DMS53 treated with DMSO at 0.1 percent for 48 hours (cell line): ENCODE results near the gene FUT7.
A peak's percentile ranks its signal among the peaks of the same experiment; 100 is the strongest.

Experiments used
- DNase-seq: peaks from one replicate; lab custom pipeline; 2025; ENCODE audit not compliant: unreplicated experiment; lab: John Stamatoyannopoulos, UW

The FUT7 gene

DNA sequence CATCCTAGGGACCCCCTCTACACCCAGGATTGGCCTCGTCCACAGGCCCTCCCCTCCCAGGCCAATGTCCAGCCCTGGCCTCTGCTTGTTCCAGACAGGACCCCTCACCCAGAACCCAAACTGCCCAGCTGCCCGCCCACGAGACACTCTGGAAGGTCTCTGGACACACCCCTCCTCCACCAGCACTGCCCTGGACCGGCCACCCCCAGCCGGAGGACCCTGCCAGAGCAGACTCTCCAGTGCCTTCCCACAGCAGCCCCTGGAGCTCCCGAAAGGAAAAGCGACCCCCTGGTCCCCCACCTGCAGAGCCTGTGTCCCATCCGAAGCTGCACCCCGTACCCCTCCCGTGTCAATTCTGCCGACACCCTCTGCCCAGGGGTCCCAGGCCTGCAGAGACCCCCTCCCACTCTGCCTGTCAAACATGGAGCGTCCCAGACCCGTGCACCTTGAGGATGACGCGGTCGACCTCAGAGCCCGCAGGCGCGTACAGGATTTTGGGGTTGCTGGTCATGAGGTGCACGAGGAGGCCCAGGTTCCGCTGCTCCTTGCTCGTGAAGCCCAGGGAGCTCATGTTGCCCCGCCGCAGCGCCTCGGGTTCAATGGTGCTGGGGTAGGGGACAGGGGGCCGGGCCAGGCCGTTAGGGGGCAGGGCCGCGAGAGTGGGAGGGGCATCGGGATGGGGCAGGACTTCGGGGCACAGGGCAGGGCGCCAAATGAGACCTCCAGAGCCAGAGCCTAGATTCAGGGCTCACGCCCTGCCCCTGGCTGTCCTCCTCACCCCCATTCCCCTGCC lies 11.8 kb downstream of the FUT7 start:
- no peak for DNase-seq

DNA sequence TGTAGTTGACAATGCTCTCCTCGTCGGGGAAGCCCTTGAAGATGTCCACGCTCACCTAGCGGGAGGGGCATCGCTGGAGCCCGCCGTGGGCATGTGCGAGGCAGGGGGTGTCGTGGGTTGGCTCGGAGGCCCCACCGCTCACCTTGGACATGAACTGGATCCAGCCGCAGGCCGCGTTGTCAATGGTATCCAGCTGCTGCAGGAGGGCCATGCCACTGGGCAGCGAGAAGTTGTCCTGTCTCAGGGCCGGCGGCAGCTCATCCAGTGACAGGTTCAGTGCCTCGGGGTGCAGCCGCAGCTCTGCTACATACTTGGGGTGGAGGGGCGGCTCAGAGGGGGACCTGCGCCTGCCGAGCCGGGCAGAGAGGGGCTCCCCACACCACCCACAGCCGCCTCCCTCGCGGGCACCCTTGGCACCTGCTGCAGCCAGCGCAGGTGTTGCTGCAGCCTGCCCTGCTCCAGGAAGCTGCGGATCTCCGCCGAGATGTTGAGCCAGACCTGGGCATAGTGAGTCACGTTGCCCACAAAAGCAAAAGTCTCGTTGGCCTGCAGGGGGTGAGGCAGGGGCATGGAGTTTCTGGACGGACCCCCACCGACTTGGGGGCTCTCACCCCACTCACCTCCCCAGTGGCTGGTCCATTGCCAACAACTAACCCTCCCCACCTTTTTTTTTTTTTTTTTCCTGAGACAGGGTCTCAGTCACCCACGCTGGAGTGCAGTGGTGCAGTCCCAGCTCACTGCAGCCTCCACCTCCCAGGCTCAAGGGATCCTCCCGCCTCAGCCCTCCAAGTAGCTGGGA lies 12.9 kb downstream of the FUT7 start:
- no peak for DNase-seq

DNA sequence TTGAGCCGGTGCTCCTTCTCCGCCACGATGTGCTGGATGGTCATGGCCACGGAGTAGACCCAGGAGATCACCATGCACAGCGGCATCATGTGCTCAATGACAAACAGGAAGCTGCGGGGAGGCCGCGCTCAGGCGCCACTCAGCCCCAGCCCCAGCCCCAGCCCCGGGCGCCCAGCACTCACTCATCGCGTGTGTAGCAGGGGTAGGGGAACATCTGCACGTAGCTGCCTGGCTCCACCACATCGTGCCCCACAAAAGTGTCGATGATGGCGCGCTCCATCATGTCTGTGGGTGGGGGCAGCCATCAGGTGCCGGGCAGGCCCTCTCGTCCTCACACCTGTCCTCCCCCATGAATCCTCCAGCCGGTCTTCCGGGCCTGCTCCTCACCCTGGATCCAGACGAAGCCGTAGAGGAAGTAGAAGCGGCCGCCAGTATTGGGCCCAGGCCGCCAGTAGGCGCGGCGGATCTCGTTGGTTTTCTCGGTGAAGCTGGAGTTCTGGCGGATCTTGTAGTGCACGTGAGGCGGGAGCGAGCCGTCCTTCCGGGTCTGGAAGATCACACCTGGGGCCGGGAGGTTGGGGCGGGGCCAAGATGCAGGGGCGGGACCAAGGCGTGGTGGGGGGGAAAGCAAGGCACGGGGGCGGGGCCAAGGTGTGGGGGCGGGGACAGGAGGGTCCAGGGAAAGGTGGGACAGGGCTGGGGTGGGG lies 13.9 kb downstream of the FUT7 start:
- no peak for DNase-seq

DNA sequence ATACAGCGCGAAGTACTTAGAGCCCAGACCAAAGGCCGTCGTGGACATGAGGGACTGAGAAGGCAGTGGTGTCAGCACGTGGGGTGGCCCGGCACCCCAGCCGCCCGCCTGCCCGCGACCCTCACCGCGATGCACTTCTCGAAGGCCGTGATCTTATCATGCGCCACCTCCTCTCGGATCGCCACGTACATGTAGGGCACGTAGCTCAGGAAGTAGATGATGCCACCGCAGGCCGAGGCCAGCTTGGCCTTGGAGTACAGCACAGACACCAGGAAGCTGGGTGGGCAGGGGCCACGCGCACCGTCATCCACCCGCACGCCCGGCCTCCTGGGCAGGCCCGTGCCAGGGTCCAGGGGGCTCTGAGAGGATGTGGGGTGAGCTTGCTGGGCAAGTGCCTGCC lies 14.8 kb downstream of the FUT7 start:
- no peak for DNase-seq

DNA sequence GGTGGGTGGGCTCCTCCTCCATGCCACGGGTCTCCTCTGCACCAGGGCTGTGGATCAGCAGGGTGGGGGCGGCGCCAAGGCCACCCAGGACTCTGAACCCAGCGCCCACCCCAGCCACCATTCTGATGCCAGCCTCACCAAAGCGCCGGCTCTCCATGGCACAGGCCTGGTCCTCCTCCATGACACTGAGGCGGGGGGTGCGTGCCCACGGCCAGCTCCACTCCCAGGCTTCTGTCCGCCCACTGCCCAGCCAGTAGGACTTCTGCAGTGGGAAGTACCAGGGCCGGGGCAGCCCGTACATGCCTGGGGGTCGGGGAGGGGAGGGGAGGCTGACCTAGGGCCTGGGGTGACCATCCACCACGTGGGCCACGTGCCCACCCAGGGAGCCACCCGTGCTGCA lies 15.5 kb downstream of the FUT7 start:
- DNase-seq = no peak

DNA sequence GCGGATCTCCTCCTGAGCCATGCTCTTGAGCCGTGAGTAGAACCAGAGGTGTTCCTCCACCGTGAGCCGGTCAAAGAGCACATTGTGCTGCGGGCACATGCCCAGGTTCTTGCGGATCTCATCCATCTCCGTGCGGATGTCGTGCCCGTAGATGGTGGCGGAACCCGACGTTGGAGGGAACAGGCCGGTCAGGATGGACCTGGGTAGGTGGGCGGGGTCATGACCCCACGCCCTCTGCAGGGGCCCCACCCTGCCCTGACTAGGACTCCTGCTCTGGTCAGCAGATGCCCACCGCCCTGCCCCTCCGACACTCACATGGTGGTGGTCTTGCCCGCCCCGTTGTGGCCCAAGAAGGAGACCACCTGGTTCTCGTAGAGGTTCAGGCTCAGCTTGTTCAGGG lies 15.9 kb downstream of the FUT7 start:
- no peak for DNase-seq

DNA sequence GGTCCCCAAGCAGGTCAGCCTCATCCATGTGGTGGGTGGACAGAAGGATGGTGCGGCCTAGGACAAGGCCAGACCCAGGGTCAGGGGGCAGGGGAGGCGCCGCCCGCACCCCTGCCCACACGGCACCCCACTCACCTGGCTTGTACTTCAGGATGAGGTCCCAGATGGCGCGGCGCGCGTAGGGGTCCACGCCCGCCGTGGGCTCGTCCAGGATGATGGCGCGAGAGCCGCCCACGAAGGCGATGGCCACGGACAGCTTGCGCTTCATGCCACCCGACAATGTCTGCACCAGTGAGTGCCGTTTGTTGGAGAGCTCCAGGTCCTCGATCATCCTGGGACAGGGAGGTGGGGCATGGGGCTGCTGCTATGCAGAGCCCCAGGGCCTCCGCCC lies 16.4 kb downstream of the FUT7 start:
- no peak for DNase-seq

DNA sequence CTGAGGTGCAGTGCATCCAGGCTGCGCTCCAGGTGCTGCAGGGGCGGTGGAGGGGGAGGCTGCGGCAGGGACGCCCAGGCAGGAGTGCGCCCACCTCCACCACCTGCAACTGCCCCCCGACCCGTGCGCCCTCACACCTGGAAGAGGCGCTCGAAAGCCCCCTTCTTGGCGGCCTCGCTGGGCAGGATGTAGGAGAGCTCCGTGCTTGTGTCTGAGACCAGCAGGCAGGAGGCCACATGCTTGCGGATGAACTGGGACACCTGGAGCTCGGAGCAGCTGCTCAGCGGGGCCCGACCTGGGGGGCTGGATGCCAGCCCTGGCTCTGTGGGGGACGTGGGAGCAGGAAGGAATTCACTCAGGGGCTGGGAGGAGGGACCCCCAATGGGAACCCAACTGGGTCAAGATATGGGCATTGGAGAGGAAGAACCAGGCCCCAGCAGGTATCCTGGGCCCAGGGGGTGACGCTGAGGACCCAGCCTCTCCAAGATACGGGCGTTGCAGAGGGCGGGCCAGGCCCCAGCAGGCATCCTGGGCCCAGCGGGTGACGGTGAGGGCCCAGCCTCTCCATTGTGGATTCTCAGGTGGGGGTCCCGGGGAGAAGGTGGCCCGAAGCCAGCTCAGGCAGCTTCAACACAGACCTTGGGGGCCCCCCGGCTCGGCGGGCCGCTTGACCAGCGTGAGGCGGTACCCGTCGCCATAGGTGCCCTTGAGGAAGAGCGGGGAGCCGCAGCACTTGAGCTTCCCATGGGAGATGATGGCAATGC lies 16.9 kb downstream of the FUT7 start:
- DNase-seq = no peak

DNA sequence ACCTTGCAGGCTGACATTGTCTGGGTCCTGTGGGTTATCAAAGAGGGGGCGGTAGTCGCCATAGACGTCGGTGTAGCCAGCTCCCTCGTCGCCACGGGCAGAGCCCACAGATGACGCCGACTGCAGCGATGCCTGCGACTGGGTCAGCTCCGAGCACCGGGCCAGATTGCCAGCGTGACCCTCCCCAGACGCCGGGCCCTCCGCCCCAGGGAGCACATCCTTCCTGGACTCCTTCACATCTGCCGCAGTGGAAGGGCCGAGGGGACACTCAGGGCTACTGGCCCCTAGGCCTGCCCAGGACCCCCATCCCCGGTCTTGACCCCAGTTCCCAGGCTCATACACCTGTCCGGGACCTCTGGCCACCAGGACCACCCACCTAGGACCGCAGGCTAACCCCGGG lies 17.7 kb downstream of the FUT7 start:
- DNase-seq = no peak

DNA sequence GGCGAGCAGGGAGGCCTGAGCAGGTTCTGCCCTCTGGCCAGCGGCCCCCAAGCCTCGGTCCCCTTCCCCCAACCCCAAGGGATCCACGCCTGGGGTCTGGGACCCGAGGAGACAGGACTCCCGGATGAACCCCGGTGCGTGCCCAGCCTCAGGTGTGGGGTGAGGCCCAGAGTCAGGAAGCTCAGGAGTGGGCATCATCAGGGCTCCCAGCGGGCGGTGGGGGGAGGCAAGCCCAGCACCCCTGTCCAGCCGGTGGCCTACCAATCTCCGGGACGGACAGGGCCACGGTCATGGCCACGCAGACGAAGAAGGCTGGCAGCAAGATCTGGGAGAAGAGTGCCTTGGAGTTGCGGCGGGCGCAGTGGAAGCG lies 18.3 kb downstream of the FUT7 start:
- no peak for DNase-seq

DNA sequence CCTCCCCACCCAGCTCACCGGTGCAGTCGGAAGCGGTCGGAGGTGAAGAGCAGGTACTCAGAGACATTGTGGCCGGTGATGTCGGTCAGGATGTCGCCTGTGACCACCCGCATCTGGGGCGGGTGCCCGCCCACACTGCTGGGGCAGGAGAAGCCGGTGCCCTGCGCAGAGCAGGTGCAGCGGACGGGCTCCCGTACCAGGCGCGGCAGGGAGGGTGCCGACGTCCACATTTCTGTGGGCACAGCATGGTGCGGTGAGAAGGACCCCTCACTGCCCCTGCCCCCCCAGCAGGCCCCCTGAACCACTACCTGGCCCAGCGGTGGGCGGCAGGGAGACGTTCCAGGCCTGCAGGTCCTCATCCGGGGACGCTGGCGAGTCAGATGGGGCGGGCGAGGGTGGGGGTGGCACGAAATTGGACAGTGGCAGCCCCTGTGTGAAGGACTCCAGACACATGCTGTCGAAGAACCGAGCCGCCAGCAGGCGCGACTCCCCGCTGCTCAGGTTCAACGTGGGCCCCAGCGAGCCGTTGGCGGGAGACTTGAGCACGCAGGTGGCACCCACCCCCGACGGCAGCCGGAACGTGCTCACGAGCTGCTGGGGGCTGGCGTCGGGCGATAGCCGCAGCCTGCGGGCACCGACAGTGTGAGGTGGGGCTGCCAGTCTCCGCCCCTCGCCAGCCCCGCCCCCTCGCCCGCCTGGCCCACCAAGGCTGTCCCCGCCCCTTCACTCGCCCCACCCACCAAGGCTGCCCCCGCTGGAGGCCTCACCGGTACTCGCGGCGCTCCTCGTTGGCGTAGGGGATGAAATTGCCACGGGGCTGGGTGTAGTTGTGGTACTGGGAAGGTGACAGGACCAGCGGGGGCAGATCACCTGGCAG lies 19.0 kb downstream of the FUT7 start:
- DNase-seq = no peak

DNA sequence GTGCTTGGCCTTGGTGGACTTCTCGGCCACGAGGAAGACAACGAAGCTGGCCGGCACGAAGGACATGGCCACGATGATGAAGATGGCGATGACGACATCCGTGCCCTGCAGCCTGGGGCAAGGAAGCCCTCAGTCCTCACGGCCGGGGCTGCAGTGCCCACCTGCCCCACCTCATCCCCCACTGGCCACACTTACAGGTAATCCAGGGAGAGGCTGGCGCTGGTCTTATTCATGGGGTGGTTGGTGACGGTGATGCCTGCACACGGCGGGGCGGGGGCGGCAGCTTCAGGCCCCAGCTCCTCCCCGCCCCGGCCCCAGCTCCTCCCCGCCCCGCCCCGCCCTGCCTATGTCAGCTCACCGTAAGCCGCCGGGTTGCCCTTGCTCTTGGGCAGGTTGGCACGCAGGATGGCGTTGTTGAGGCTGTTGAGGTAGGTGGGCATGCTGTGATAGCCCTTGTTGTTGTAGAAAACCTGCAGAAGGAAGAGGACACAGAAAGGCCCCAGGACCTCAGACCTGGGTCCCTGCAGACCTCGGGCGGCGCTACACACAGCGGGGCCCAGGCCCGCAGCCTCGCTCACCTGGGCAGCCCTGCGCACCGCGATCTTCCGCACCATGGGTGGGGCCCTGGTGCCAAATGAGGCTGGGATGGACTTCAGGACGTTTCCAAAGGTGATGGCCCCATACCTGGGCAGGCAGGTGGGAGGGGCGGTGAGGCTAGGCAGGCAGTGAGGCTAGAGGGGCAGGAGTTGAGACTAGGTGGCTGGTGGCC lies 19.8 kb downstream of the FUT7 start:
- no peak for DNase-seq

DNA sequence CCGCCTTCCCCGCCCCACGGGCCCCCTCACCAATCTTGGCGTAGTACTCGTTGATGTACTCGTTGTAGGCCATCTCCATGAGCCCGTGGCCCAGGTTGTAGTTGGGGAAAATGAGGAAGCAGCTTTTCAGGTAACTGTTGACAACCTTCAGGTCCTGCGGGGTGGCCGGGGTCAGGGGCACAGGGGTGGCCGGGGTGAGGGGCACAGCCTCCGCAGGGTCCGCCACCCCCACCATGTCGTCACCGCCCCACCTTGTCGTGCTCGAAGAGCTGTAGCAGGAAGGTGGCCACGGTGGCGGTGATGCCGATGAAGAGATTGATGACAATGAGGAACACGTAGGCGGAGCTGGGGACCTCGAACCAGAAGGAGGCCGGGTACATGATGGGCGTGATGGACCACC lies 20.7 kb downstream of the FUT7 start:
- DNase-seq = no peak

DNA sequence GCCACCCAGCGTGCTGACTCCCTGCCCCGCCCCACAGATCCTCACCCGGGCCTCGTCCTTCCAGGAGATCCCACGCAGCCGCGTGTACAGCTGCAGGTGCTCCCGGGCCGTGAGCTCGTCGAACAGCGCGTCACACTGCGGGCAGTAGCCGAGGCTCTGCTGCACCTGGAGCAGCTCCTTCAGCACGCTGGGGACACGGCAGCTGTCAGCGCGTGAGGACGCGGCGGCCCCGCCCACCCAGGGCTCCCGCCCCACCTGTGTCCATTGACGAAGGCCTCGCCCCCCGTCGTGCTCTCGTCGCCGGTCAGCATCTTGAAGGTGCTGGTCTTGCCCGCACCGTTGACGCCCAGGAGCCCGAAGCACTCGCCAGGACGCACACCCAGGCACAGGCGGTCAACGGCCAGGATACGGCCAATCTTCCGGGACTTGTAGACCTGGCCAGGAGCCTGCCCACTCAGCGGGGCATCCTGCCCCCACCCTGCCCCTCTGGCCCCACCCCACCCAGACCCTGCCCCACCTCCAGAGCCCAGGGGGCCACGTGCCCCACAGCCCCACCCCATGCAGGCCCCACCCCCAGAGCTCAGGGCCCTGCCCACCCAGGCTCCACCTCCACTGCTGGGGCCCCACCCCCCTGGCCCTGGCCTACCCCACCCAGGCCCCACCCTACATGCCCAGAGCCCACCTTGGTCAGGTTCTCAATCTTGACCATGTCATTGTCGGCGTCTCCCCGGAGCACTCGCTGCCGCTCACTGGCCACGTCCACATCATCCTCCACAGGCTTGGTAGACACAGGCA lies 21.8 kb downstream of the FUT7 start:
- no peak for DNase-seq

DNA sequence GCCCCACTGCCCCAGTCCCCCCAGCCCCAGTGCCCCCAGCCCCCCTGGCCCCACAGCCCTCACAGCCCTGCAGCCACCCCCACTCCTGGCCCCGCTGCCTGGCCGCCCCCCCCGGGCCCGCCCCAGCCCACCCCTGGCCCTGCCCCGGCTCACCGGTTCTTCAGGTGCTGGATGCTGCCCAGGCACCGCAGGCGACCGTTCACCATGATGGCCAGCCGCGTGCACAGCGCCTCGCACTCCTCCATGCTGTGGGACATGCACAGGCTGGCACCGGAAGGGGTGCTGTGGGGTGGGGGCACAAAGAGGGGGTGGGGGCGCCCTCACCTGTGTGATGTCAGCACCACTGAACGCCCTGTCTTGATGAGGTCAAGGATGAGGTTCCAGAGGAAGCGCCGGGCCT lies 22.7 kb downstream of the FUT7 start:
- DNase-seq = no peak

DNA sequence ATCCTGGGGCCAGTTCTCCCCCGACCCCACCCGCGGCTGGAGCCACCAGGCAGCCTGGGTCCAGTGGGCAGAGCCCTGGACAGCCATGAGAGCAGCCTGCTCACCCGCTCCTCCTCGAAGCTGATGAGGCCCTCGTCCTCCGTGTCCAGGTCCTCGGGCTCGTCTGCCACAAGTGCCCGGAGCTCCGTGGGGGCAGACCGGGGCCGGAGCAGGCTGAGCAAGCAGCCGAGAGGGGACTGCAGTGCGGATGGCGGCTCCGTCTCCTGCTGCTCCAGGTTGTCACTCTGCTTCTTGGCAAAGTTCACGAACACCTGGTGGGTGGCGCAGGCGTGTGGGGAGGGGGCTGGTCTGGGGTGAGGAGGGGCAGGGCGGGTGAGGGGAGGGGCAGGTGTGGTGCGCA lies 23.6 kb downstream of the FUT7 start:
- no peak for DNase-seq

DNA sequence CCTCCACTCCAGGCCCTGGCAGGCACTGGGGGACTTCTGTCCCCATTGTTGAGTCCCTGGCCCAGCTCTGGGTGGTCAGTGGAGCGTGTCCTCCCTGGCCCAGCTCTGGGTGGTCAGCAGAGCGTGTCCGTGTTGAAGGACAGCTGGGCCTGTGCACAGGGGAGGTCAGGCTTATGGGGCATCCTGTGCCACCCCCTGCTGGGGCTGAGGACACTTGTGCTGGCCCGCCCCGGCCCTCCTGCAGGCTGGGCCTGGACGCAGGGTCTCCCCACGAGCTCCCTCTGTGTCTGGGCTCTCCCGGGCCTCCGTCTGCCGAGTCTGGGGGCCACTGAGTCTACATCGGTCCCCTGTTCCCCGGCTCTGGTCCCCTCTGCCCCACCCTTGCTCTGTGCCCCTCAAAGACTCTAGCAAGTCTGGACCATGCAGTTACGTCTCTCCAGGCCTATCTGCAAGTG lies 24.0 kb downstream of the FUT7 start:
- no peak for DNase-seq

DNA sequence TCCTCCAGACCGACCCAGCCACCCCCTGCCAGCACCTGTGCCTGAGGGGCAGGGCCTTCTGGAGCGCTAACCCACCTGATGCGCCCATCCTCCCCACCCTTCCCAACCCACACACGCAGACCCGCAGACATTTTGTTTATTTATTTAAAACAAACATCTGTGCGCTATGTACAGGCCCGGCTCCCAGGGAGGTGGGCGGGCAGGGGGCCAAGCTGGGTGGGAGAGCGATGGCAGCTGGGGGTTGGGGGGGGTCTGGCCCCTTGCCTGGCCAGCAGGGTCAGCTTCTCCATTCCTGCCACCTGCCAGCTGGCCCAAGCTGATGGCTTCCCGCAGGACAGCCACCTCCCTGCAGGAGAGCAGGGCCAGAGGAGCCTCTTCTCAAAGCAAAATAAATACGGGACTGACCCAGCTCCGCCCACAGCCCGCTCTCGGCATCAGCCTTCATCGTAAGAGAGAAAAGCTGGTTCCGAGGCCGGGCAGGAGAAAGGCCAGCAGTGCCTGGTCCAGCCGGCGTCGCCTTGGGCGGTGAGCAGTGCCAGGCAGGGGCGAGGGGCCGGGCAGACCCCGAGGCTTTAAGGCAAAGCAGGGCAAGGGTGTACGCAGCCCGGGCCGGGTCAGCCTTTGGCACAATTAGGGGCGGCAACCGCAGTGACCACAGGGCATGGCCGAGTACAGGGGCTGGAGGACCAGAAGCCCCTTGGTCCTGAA lies 24.6 kb downstream of the FUT7 start:
- DNase-seq = peak; percentile 18
